Endodermal cell (in vitro differentiated cells): ENCODE results near the gene PRR9. TPM values are rescaled to one million over a fixed set of nuclear protein-coding genes. Genes with fewer than 3 reads are reported as not detected.
"Not testable (repeated sequence)": the region's sequence is repeated elsewhere in the genome, so short reads cannot be mapped to it uniquely, and the experiment has no call there.

Source experiments
- DNase-seq: peaks from one replicate; pipeline ENCODE4 v3.0.0-alpha.2; 2017
- H3K27ac ChIP-seq: 2 replicates; pipeline ENCODE4 v1.5.1; 2013; ENCODE audit warnings: mild to moderate bottlenecking, low read depth, low read length, moderate library complexity
- H3K27me3 ChIP-seq: 2 replicates; pipeline ENCODE4 v1.6.1; 2013; ENCODE audit warnings: mild to moderate bottlenecking, low read length, moderate library complexity; ENCODE audit not compliant: insufficient read depth, control insufficient read depth, poor library complexity, severe bottlenecking
- H3K36me3 ChIP-seq: 2 replicates; pipeline ENCODE4 v1.7.0; 2013; ENCODE audit warnings: mild to moderate bottlenecking, low read length, moderate library complexity; ENCODE audit not compliant: control insufficient read depth, insufficient read depth
- H3K4me1 ChIP-seq: one replicate; pipeline ENCODE4 v1.7.0; 2013; ENCODE audit warnings: low read length; ENCODE audit not compliant: control insufficient read depth, insufficient read depth
- H3K4me3 ChIP-seq: 2 replicates; pipeline ENCODE4 v1.5.1; 2013; ENCODE audit warnings: mild to moderate bottlenecking, low read length, moderate library complexity
- H3K9ac ChIP-seq: 2 replicates; pipeline ENCODE4 v1.6.1; 2013; ENCODE audit warnings: mild to moderate bottlenecking, low read length, moderate library complexity; ENCODE audit not compliant: poor library complexity, severe bottlenecking; ENCODE audit errors: extremely low read depth
- H3K9me3 ChIP-seq: 2 replicates; pipeline ENCODE4 v1.6.1; 2013; ENCODE audit warnings: mild to moderate bottlenecking, low read length, moderate library complexity; ENCODE audit not compliant: control insufficient read depth
- H3K27ac Mint-ChIP-seq: 2 replicates; pipeline ENCODE4 v1.8.0; 2020; ENCODE audit warnings: mixed read lengths
- H3K27me3 Mint-ChIP-seq: 2 replicates; pipeline ENCODE4 v1.8.0; 2021; ENCODE audit warnings: mild to moderate bottlenecking, mixed read lengths; ENCODE audit not compliant: insufficient read depth
- H3K36me3 Mint-ChIP-seq: 2 replicates; pipeline ENCODE4 v1.8.0; 2020; ENCODE audit warnings: low read depth, mixed read lengths
- H3K4me1 Mint-ChIP-seq: 2 replicates; pipeline ENCODE4 v1.8.0; 2020; ENCODE audit warnings: mixed read lengths
- H3K4me3 Mint-ChIP-seq: 2 replicates; pipeline ENCODE4 v1.8.0; 2020; ENCODE audit warnings: mild to moderate bottlenecking, moderate library complexity, mixed read lengths
- H3K9me3 Mint-ChIP-seq: 2 replicates; pipeline ENCODE4 v1.8.0; 2020; ENCODE audit warnings: mild to moderate bottlenecking, mixed read lengths
- WGBS, 2 experiments: methylation state at CpG; one replicate each; pipeline versions ENCODE4 v1.1.5 to v1.1.7; 2013; ENCODE audit warnings: missing lambda C conversion rate in 2 of 2, mixed read lengths in 1 of 2; ENCODE audit not compliant: insufficient coverage in 1 of 2, insufficient read length in 1 of 2; 5-methylcytosine and 5-hydroxymethylcytosine counted together
- total RNA-seq, 2 donors: library from RNA; stranded (reverse); fragmentation: NEBNext Ultra II Directional in 1 of 2; extraction: Animal tissue kit (Norgen Biotek cat#: 25700) in 1 of 2; gene quantifications; 2 replicates in 1 of 2; 3 replicates in 1 of 2; pipeline ENCODE4 v1.2.1, GENCODE V29; 2021
- TF ChIP-seq, protein P1 (sequence below): fragments of 200-600 bp; sonication (generic); conservative IDR thresholded peaks from 2 replicates; pipeline ENCODE4 v1.5.0; 2021; ENCODE audit warnings: antibody characterized with exemption, mild to moderate bottlenecking

The PRR9 gene
- total RNA-seq, 2 donors from 2014 or later, result not detected

DNA sequence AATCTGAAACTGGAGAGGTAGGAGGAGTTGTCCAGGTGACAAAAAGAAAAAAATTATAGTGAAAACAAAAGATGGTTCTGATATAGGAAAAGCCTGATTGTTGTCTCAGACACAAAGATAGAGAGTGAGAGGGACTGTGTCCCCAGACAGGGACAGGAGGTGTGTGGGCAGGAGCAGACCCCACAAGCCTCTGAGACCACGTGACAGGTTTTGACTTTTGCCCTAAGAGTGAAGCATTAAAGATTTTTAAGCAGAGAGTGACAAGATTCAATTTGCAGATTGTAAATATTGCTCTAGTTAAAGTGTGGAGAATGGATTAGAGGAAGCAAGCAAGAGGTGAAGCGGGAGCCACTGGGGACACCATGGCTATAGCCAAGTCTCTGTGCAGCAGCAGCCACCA lies 10.4 kb downstream of the PRR9 start:
- Mint-ChIP-seq H3K27me3 (peaks cover 7% of the 10 kb centered on the region), H3K4me3 (no peak overlapping the region), H3K27ac (no peak overlapping the region), H3K36me3 (no peaks in the 10 kb centered on the region), H3K9me3 (no peaks in the 10 kb centered on the region), H3K4me1 (no peaks in the 10 kb centered on the region)
- 69 to 90% methylated on average over 2 of the region's 2 CpGs for WGBS, 2 experiments
- Histone ChIP-seq H3K27ac (no peak overlapping the region), H3K4me1 (no peaks in the 10 kb centered on the region), H3K9me3 (no peaks in the 10 kb centered on the region), H3K4me3 (no peak overlapping the region), H3K27me3 (no peaks in the 10 kb centered on the region), H3K36me3 (no peaks in the 10 kb centered on the region), H3K9ac (no peak overlapping the region)
- DNase-seq, result no peak
- TF ChIP-seq, protein P1, sequence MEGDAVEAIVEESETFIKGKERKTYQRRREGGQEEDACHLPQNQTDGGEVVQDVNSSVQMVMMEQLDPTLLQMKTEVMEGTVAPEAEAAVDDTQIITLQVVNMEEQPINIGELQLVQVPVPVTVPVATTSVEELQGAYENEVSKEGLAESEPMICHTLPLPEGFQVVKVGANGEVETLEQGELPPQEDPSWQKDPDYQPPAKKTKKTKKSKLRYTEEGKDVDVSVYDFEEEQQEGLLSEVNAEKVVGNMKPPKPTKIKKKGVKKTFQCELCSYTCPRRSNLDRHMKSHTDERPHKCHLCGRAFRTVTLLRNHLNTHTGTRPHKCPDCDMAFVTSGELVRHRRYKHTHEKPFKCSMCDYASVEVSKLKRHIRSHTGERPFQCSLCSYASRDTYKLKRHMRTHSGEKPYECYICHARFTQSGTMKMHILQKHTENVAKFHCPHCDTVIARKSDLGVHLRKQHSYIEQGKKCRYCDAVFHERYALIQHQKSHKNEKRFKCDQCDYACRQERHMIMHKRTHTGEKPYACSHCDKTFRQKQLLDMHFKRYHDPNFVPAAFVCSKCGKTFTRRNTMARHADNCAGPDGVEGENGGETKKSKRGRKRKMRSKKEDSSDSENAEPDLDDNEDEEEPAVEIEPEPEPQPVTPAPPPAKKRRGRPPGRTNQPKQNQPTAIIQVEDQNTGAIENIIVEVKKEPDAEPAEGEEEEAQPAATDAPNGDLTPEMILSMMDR, result no peak

DNA sequence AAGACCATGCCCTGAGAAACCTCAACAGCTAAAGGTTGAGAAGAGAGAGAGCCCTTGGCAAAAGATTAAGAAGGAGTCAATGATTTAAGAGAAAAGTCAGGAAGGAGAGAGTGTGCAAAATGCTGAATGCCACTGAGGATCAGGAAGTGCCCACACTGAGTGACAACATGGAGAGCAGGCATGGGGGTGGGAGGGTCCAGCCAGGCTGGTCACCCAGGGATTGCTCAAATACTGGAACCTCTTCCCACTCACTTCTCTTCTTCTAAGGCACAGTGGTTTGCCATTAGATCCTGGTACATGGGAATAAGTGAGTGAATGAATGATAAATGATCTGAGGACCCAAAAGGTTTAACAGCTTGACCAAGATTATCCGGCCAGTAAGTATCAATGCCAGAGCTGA lies 11.1 kb downstream of the PRR9 start:
- no peaks in the 10 kb centered on the region for H3K4me1 ChIP-seq
- no peak for DNase-seq
- Mint-ChIP-seq H3K27me3 (peaks cover 7% of the 10 kb centered on the region), H3K36me3 (no peaks in the 10 kb centered on the region), H3K27ac (no peak overlapping the region), H3K9me3 (no peaks in the 10 kb centered on the region), H3K4me3 (no peak overlapping the region), H3K4me1 (no peaks in the 10 kb centered on the region)
- H3K4me3 ChIP-seq, result no peak overlapping the region
- TF ChIP-seq, protein P1, result no peak
- 67 to 96% methylated on average over 1 of the region's 1 CpG for WGBS, 2 experiments
- no peak overlapping the region for H3K9ac ChIP-seq
- H3K27me3 ChIP-seq, result no peaks in the 10 kb centered on the region
- no peak overlapping the region for H3K27ac ChIP-seq
- no peaks in the 10 kb centered on the region for H3K36me3 ChIP-seq
- no peaks in the 10 kb centered on the region for H3K9me3 ChIP-seq

DNA sequence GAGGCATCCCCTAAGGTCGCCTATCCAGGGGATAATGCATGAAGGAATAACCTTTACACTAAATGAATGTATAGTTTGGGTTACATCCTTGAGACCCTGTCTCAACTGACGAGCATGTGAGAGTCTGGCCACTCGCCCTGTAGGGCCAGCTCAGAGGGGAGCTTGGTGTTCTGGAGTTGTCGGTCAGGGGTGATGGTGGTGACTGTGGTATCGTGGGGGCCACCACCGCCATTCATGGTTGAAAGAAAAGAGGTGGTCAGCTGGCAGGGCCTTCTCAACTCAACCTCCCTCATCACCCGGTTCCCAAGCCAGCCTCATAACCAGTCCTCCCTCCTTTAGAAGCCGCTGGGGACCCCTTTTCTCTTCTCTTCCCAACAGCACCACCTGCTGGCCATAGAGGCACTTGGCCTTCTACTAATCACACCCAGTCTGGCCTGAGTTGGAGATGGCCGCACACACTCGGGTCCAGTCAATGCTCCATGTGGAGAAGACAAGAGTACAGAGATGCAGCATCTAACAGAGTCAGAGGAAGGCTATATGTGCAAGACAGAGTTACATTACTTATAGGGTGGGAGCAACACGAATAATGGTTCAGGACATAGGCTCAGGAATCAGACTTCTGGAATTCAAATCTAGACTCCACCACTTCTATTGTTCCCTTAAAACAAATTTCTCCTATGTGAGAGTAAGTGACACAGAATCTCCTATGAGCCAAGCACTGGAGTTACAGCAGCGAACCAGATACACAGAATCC lies 11.9 kb downstream of the PRR9 start:
- not testable (repeated sequence) for H3K27ac Mint-ChIP-seq, H3K27ac ChIP-seq, H3K27me3 Mint-ChIP-seq, H3K9me3 Mint-ChIP-seq, H3K4me1 ChIP-seq, H3K4me1 Mint-ChIP-seq, H3K4me3 Mint-ChIP-seq, H3K9me3 ChIP-seq, H3K36me3 Mint-ChIP-seq, H3K36me3 ChIP-seq, H3K27me3 ChIP-seq, H3K9ac ChIP-seq, H3K4me3 ChIP-seq
- peak; percentile 77 for DNase-seq
- 60 to 63% methylated on average over 4 to 11 of the region's 12 CpGs for WGBS, 2 experiments
- TF ChIP-seq, protein P1, result peak; percentile 82
